ENCODE data around the gene DHRS9.

DNA sequence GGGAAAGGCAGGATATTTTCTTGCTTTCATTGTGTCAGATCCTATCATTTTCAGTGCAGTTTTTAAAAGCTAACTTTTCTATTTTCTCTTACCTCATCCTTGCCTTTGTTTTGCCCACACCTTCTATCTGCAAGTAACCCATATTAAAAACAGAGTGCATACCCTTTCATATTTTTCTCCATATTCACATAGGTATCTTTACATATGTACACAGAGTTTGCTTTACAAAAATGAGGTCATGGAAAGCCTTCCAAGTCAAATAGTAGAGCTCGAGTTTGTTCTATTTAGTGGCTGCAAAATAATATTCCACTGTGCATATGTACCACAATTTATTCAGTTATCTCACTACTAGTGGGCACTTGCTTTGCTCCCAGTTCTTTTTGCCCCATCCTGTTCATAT, 3.9 kb upstream of the DHRS9 start:
- TF ChIP-seq, protein P1, sequence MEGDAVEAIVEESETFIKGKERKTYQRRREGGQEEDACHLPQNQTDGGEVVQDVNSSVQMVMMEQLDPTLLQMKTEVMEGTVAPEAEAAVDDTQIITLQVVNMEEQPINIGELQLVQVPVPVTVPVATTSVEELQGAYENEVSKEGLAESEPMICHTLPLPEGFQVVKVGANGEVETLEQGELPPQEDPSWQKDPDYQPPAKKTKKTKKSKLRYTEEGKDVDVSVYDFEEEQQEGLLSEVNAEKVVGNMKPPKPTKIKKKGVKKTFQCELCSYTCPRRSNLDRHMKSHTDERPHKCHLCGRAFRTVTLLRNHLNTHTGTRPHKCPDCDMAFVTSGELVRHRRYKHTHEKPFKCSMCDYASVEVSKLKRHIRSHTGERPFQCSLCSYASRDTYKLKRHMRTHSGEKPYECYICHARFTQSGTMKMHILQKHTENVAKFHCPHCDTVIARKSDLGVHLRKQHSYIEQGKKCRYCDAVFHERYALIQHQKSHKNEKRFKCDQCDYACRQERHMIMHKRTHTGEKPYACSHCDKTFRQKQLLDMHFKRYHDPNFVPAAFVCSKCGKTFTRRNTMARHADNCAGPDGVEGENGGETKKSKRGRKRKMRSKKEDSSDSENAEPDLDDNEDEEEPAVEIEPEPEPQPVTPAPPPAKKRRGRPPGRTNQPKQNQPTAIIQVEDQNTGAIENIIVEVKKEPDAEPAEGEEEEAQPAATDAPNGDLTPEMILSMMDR (IDR thresholded peaks at IDR 0.05), result no peak
- no peak for TF ChIP-seq POLR2A (IDR thresholded peaks at IDR 0.05)

Measured in uterus (tissue), 2 donors.